Gastrocnemius medialis (tissue), 4 donors: ENCODE measurements around the gene CDK3. TPM values are rescaled to one million over a fixed set of nuclear protein-coding genes. Genes with fewer than 3 reads are reported as not detected.

Experiments
- ATAC-seq, 2 donors: fragments of 150-250 bp; one replicate each; pipeline ENCODE4 v1.9.1; 2016
- DNase-seq, 2 donors: peaks; one replicate each; pipeline ENCODE4 v3.0.0-alpha.2; 2019
- H3K27ac ChIP-seq, 4 donors: fragments of 200-600 bp; sonication (generic); 1 replicate in 1 of 4; 2 replicates in 3 of 4; pipeline ENCODE4 v1.5.1; 2016 to 2018; ENCODE audit warnings: mild to moderate bottlenecking in 2 of 4, moderate library complexity in 1 of 4
- H3K27me3 ChIP-seq, 3 donors: fragments of 200-600 bp; sonication (generic) in 2 of 3; 1 replicate in 1 of 3; 2 replicates in 2 of 3; pipeline versions ENCODE4 v1.5.1 to v1.6.0; 2016 to 2019; ENCODE audit warnings: mild to moderate bottlenecking in 1 of 3, moderate library complexity in 1 of 3
- H3K36me3 ChIP-seq, 2 donors: fragments of 200-600 bp; sonication (generic) in 1 of 2; one replicate each; pipeline ENCODE4 v1.5.1; 2017 to 2018
- H3K4me1 ChIP-seq, 2 donors: fragments of 200-600 bp; sonication (generic) in 1 of 2; one replicate each; pipeline ENCODE4 v1.5.1; 2016 to 2017; ENCODE audit warnings: mild to moderate bottlenecking in 2 of 2
- H3K4me3 ChIP-seq, 4 donors: fragments of 200-600 bp; sonication (generic) in 3 of 4; 1 replicate in 1 of 4; 2 replicates in 3 of 4; pipeline ENCODE4 v1.5.1; 2016 to 2019; ENCODE audit warnings: mild to moderate bottlenecking in 2 of 4
- H3K9me3 ChIP-seq, 3 donors: fragments of 200-600 bp; sonication (generic) in 2 of 3; 1 replicate in 1 of 3; 2 replicates in 2 of 3; pipeline ENCODE4 v1.5.1; 2016 to 2019
- CTCF ChIP-seq, 5 experiments: fragments of 450-650 bp in 3 of 5; fragments of 200-600 bp in 2 of 5; sonication (generic) in 2 of 5; IDR thresholded peaks in 4 of 5; conservative IDR thresholded peaks in 1 of 5; 1 replicate in 4 of 5; 2 replicates in 1 of 5; pipeline ENCODE4 v1.5.1; 2016 to 2019; ENCODE audit warnings: antibody characterized with exemption in 5 of 5, mild to moderate bottlenecking in 3 of 5, moderate library complexity in 3 of 5
- POLR2A ChIP-seq, 2 donors: fragments of 450-650 bp; IDR thresholded peaks; one replicate each; pipeline ENCODE4 v1.6.1; 2017; ENCODE audit warnings: antibody characterized with exemption in 2 of 2, mild to moderate bottlenecking in 2 of 2, moderate library complexity in 2 of 2
- in situ Hi-C, 4 donors: fragments of 200-750 bp; cut with MboI; loops; one replicate each; pipeline versions ENCODE4 v1.15.0 to v1.8.0; 2017; ENCODE audit warnings: low sequenced_read_pairs in 4 of 4
- intact Hi-C: fragments of 100-400 bp; cut with DNase I; formaldehyde crosslinking; loops from one replicate; pipeline ENCODE4 v1.15.1; 2023; ENCODE audit warnings: low total_unique reads
- total RNA-seq, 4 donors: library from RNA; depleted of rRNA; stranded (reverse); fragments of >200 nt; gene quantifications; one replicate each; pipeline versions ENCODE4 v1.1.0 to v1.2.3, GENCODE V29; 2016

The CDK3 gene
- total RNA-seq, 4 donors from 2014 or later = 0.33 to 1.8 (median 1.1) TPM

GRCh38 chr17:75975757-75976174 lies 24.9 kb upstream of the CDK3 start:
- ATAC-seq = no peak
- peaks cover 52 to 56% of the 10 kb centered on the region in 2 donors for H3K4me1 ChIP-seq
- no peaks in the 10 kb centered on the region for H3K9me3 ChIP-seq
- no peak for DNase-seq
- in situ Hi-C loops = no loop called here
- no peak for TF ChIP-seq CTCF (IDR thresholded peaks at IDR 0.05 in 4 of 5, conservative IDR thresholded peaks at IDR 0.05 in 1 of 5)
- no peak for TF ChIP-seq POLR2A (IDR thresholded peaks at IDR 0.05)
- H3K27ac ChIP-seq = peak overlapping the region; percentile 68 to 98 (median 96)
- peak overlapping the region in 3 of 4 donors; percentile 28 to 38 (median 34) for H3K4me3 ChIP-seq
- H3K27me3 ChIP-seq = no peaks in the 10 kb centered on the region
- peaks cover 0 to 5% of the 10 kb centered on the region in 2 donors for H3K36me3 ChIP-seq
- intact Hi-C loops = loop anchor here (5.0 to 10.0 kb wide), 3 partner anchors 123 to 191 kb away; partner anchors contain the start of genes EXOC7 and UNK

GRCh38 chr17:75976175-75976848 lies 24.3 kb upstream of the CDK3 start:
- Histone ChIP-seq H3K27ac (peak overlapping the region; percentile 68 to 98 (median 96)), H3K36me3 (peaks cover 0 to 5% of the 10 kb centered on the region in 2 donors), H3K4me3 (peak overlapping the region in 3 of 4 donors; percentile 28 to 38 (median 34)), H3K9me3 (no peaks in the 10 kb centered on the region), H3K27me3 (no peaks in the 10 kb centered on the region), H3K4me1 (peaks cover 52 to 56% of the 10 kb centered on the region in 2 donors)
- DNase-seq = no peak
- no peak for TF ChIP-seq POLR2A (IDR thresholded peaks at IDR 0.05)
- TF ChIP-seq CTCF (IDR thresholded peaks at IDR 0.05 in 4 of 5, conservative IDR thresholded peaks at IDR 0.05 in 1 of 5) = no peak
- intact Hi-C loops (loop anchor here (5.0 to 10.0 kb wide), 3 partner anchors 124 to 192 kb away; partner anchors contain the start of genes EXOC7 and UNK), in situ Hi-C loops (no loop called here)
- ATAC-seq = no peak

- DNase-seq = peak; percentile 97 to 98
- Histone ChIP-seq H3K27me3 (no peaks in the 10 kb centered on the region), H3K4me1 (peaks cover 44 to 45% of the 10 kb centered on the region in 2 donors), H3K4me3 (peak within 1 kb of the TSS; percentile 81 to 99 (median 92)), H3K9me3 (no peaks in the 10 kb centered on the region), H3K36me3 (no peaks in the 10 kb centered on the region), H3K27ac (peak within 1 kb of the TSS; percentile 96 to 99 (median 98))
- in situ Hi-C loops (no loop called here), intact Hi-C loops (loop anchor here (1.0 to 10.0 kb wide), 6 partner anchors 26 to 194 kb away; partner anchors contain the start of genes EXOC7, FBF1 and UNK)
- TF ChIP-seq POLR2A (IDR thresholded peaks at IDR 0.05) (peak; percentile 82 to 91), CTCF (IDR thresholded peaks at IDR 0.05 in 4 of 5, conservative IDR thresholded peaks at IDR 0.05 in 1 of 5) (peak; percentile 32 to 60 (median 45))
- ATAC-seq = peak; percentile 94
Observed at GRCh38 chr17:75978938-75979704, 21.5 kb upstream of the CDK3 start, which contains the start of the genes ACOX1 and TEN1. Gene ACOX1, minus strand, starts transcription at chr17:75979166. Its CDS starts 93 bp downstream, at chr17:75979073. Gene TEN1, plus strand, starts transcription at chr17:75979240. Its CDS starts 6,953 bp downstream, at chr17:75986193.

- intact Hi-C loops = loop anchor here (1.0 to 10.0 kb wide), 6 partner anchors 26 to 195 kb away; partner anchors contain the start of genes EXOC7, FBF1 and UNK
- ATAC-seq = peak; percentile 34 to 40
- TF ChIP-seq CTCF (IDR thresholded peaks at IDR 0.05 in 4 of 5, conservative IDR thresholded peaks at IDR 0.05 in 1 of 5) (no peak), POLR2A (IDR thresholded peaks at IDR 0.05) (no peak)
- Histone ChIP-seq H3K9me3 (no peaks in the 10 kb centered on the region), H3K27me3 (no peaks in the 10 kb centered on the region), H3K4me3 (peak overlapping the region; percentile 81 to 99 (median 92)), H3K4me1 (peaks cover 42 to 43% of the 10 kb centered on the region in 2 donors), H3K27ac (peak overlapping the region; percentile 96 to 99 (median 98)), H3K36me3 (no peaks in the 10 kb centered on the region)
- in situ Hi-C loops = no loop called here
- no peak for DNase-seq
Observed at GRCh38 chr17:75979705-75980187, 20.9 kb upstream of the CDK3 start.
